Nephron progenitor cell (in vitro differentiated cells): Measurements from ENCODE around the gene DDAH1.

ENCODE experiments used
- DNase-seq: peaks from one replicate; pipeline ENCODE4 v3.0.0; 2021
- H3K27ac Mint-ChIP-seq: 2 replicates; pipeline ENCODE4 v1.8.0; 2021; ENCODE audit warnings: mild to moderate bottlenecking, moderate library complexity, mixed read lengths
- H3K27me3 Mint-ChIP-seq: 2 replicates; pipeline ENCODE4 v1.8.0; 2021; ENCODE audit warnings: mild to moderate bottlenecking, low read depth, mixed read lengths; ENCODE audit not compliant: poor library complexity
- H3K36me3 Mint-ChIP-seq: 2 replicates; pipeline ENCODE4 v1.8.0; 2021; ENCODE audit warnings: low read depth, mixed read lengths
- H3K4me1 Mint-ChIP-seq: 2 replicates; pipeline ENCODE4 v1.8.0; 2021; ENCODE audit warnings: mixed read lengths
- H3K4me3 Mint-ChIP-seq: 2 replicates; pipeline ENCODE4 v1.8.0; 2021; ENCODE audit warnings: mild to moderate bottlenecking, moderate library complexity, mixed read lengths
- H3K9me3 Mint-ChIP-seq: 2 replicates; pipeline ENCODE4 v1.8.0; 2021; ENCODE audit warnings: mild to moderate bottlenecking, moderate library complexity, mixed read lengths
- TF ChIP-seq, protein P1 (sequence below): fragments of 200-600 bp; sonication (generic); IDR thresholded peaks from 2 replicates; pipeline ENCODE4 v1.5.0; 2021; ENCODE audit warnings: antibody characterized with exemption

The DDAH1 gene

DNA sequence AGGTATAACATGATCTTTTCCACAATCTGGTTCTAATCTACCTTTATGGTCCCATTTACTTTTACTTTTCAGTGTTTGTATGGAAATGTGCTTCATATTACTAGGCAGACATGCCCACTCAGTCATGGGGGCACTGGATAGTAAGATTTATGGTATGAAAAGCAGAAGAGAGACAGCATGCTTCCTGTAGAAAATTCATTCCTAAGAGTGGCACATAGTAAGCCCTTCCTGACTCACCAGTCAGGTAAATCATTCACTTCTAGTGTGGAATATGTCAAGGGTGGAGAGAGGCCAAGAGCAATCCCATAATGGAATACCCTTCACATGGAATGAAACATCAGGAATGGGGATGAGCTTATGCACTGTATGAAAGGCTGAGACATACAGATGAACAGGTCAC lies 139.0 kb downstream of the DDAH1 start:
- Mint-ChIP-seq H3K4me3 (no peak overlapping the region), H3K4me1 (no peaks in the 10 kb centered on the region), H3K27ac (no peak overlapping the region), H3K36me3 (no peaks in the 10 kb centered on the region), H3K27me3 (no peaks in the 10 kb centered on the region), H3K9me3 (no peaks in the 10 kb centered on the region)
- no peak for DNase-seq
- TF ChIP-seq, protein P1, sequence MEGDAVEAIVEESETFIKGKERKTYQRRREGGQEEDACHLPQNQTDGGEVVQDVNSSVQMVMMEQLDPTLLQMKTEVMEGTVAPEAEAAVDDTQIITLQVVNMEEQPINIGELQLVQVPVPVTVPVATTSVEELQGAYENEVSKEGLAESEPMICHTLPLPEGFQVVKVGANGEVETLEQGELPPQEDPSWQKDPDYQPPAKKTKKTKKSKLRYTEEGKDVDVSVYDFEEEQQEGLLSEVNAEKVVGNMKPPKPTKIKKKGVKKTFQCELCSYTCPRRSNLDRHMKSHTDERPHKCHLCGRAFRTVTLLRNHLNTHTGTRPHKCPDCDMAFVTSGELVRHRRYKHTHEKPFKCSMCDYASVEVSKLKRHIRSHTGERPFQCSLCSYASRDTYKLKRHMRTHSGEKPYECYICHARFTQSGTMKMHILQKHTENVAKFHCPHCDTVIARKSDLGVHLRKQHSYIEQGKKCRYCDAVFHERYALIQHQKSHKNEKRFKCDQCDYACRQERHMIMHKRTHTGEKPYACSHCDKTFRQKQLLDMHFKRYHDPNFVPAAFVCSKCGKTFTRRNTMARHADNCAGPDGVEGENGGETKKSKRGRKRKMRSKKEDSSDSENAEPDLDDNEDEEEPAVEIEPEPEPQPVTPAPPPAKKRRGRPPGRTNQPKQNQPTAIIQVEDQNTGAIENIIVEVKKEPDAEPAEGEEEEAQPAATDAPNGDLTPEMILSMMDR, result no peak

DNA sequence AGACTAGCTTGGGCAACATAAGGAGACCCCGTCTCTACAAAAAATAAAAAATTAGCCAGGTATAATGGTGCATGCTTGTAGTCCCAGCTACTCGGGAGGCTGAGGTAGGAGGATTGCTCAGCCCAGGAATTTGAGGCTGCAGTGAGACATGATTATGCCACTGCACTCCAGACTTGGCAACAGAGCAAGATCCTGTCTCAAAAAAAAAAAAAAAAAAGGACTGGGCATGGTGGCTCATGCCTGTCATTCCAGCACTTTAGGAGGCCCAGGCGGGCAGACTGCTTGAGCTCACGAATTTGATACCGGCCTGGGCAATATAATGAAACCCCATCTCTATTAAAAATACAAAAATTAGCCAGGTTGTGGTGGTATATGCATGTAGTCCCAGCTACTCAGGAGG lies 141.2 kb downstream of the DDAH1 start:
- no peaks in the 10 kb centered on the region for H3K27me3 Mint-ChIP-seq
- no peaks in the 10 kb centered on the region for H3K4me1 Mint-ChIP-seq
- no peak for DNase-seq
- TF ChIP-seq, protein P1, result no peak
- H3K36me3 Mint-ChIP-seq, result no peaks in the 10 kb centered on the region
- no peak overlapping the region for H3K4me3 Mint-ChIP-seq
- H3K27ac Mint-ChIP-seq, result no peak overlapping the region
- H3K9me3 Mint-ChIP-seq, result no peaks in the 10 kb centered on the region

DNA sequence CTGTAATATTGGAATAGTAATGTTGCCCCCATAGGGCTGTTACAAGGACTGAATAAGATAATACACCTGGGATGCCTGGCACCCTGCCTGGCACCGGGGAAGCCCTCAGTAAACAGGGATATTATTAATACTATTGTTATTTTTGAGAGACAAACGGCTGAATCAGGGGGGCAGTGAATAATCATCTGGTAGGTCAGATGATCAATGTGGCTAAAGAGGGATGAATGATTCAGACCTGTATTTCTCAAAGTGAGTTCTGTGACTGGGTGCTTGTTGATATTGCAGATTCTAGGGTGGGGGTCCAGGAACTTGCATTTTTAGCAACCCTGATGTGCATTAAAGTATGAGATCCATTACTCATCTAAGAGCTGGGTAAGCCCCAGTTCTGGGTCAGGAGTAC lies 142.3 kb downstream of the DDAH1 start:
- H3K36me3 Mint-ChIP-seq, result no peaks in the 10 kb centered on the region
- H3K4me3 Mint-ChIP-seq, result no peak overlapping the region
- no peak overlapping the region for H3K27ac Mint-ChIP-seq
- TF ChIP-seq, protein P1, result no peak
- no peak for DNase-seq
- no peaks in the 10 kb centered on the region for H3K4me1 Mint-ChIP-seq
- H3K27me3 Mint-ChIP-seq, result no peaks in the 10 kb centered on the region
- no peaks in the 10 kb centered on the region for H3K9me3 Mint-ChIP-seq

DNA sequence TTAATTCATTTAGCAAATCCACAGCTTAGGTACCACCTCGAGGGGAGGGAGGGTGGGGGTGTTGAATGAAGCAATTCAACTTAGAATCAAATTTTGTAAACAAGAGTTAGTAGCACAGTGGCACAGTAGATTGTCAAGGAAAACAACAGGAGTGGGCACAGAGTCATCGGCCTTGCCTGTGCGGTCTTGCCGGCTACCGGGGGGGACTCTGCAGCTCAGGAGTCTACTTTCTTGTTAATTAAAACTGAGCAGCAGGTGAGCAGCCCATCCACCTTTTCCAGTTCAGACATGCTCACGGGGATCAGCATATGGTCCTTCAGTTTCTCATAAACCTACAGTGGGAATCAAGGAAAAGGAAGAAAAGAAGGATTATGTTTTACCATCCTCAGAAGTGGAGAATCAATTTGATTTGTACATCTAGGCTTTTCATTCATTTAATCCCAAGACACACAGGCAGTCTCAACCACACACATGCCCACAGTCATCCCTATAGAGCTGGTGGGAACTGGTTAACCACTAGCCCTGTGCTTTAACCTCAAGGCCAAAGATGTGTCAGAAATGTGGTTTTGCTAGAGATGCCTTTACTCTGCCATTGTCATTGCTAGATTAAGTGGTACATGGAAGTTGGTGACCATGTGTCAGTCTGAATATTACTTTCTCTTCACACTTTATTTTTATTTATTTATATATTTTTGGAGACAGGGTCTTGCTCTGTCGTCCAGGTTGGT lies 143.6 kb downstream of the DDAH1 start:
- no peaks in the 10 kb centered on the region for H3K9me3 Mint-ChIP-seq
- H3K4me1 Mint-ChIP-seq, result no peaks in the 10 kb centered on the region
- H3K27ac Mint-ChIP-seq, result no peak overlapping the region
- TF ChIP-seq, protein P1, result no peak
- no peaks in the 10 kb centered on the region for H3K36me3 Mint-ChIP-seq
- H3K27me3 Mint-ChIP-seq, result no peaks in the 10 kb centered on the region
- H3K4me3 Mint-ChIP-seq, result no peak overlapping the region
- DNase-seq, result no peak

DNA sequence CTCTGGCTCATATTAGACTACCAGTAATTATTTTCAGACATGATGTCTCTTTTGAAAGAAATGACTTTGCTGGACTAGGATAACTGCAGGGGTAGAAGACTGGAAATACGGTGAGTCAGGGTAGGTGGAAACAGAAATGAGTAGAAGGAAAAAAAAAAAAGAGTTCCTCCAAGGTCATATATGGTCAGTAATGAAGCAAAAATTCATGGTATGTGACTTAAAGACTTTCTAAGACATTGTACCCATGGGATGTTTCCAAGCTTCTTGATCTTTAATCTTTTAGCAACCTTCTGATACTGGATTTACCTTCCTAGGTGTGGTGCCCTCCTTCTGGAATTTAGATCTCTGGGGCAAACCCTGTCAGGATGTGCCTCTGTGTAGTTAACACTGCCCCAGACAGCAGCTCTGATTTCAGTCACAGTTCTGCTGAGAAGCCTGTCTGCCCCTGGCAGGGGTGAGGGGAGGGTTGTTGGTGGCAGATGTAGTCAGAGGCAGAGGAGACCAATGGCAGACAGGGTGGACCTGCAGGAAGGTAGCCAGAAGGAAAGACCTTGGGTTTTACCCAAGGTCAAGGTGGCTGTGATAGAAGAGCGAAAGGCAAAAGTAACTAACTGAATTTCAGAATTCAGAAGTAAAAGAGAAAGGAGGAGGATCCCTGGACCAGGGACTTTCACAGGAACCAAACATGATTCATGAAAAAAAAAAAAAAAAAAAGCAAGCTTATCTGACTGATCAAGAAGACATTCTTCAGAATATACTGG lies 144.4 kb downstream of the DDAH1 start:
- Mint-ChIP-seq H3K36me3 (no peaks in the 10 kb centered on the region), H3K9me3 (no peaks in the 10 kb centered on the region), H3K27me3 (no peaks in the 10 kb centered on the region), H3K27ac (no peak overlapping the region), H3K4me3 (no peak overlapping the region), H3K4me1 (no peaks in the 10 kb centered on the region)
- DNase-seq, result no peak
- TF ChIP-seq, protein P1, result no peak
